HL-60 (cell line): ENCODE data around the gene CETN3.

Experiments used
- CTCF ChIP-seq: IDR thresholded peaks from one replicate; pipeline ENCODE4 v1.5.1; 2011; ENCODE audit warnings: low read length, control low read depth, inconsistent platforms; ENCODE audit not compliant: insufficient read depth
- POLR2AphosphoS5 ChIP-seq: IDR thresholded peaks from 2 replicates; pipeline ENCODE4 v1.6.1; 2012; ENCODE audit warnings: low read depth
- REST ChIP-seq: IDR thresholded peaks from 2 replicates; pipeline ENCODE4 v1.6.1; 2012; ENCODE audit warnings: low read depth; ENCODE audit not compliant: insufficient replicate concordance

- TF ChIP-seq CTCF (no peak), REST (no peak), POLR2AphosphoS5 (no peak)
Observed at GRCh38 chr5:90383903-90384302, 25.7 kb downstream of the CETN3 start.
